Vagina (tissue), 2 donors: ENCODE data around the gene LRRC47. TPM values are rescaled to one million over a fixed set of nuclear protein-coding genes. Genes with fewer than 3 reads are reported as not detected.
"Not testable (repeated sequence)": the region's sequence is repeated elsewhere in the genome, so short reads cannot be mapped to it uniquely, and the experiment has no call there.

Experiments used
- DNase-seq, 2 donors: peaks; one replicate each; pipeline ENCODE4 v3.0.0-alpha.2; 2017; ENCODE audit errors: extremely low spot score in 2 of 2
- H3K27ac ChIP-seq: fragments of 200-600 bp; sonication (generic); one replicate; pipeline ENCODE4 v1.5.1; 2019
- H3K27me3 ChIP-seq: fragments of 200-600 bp; sonication (generic); one replicate; pipeline ENCODE4 v1.5.1; 2019
- H3K36me3 ChIP-seq, 2 donors: fragments of 200-600 bp; sonication (generic); one replicate each; pipeline ENCODE4 v1.5.1; 2017 to 2019
- H3K4me1 ChIP-seq: fragments of 200-600 bp; sonication (generic); one replicate; pipeline ENCODE4 v1.5.1; 2019
- H3K4me3 ChIP-seq, 2 donors: fragments of 200-600 bp; sonication (generic); 1 replicate in 1 of 2; 2 replicates in 1 of 2; pipeline ENCODE4 v1.5.1; 2016 to 2019
- H3K9me3 ChIP-seq: fragments of 200-600 bp; sonication (generic); one replicate; pipeline ENCODE4 v1.5.1; 2019
- CTCF ChIP-seq, 3 experiments: fragments of 450-650 bp in 2 of 3; fragments of 200-600 bp in 1 of 3; sonication (generic) in 1 of 3; IDR thresholded peaks; one replicate each; pipeline ENCODE4 v1.5.1; 2017 to 2019; ENCODE audit warnings: antibody characterized with exemption in 3 of 3, mild to moderate bottlenecking in 2 of 3, moderate library complexity in 2 of 3
- POLR2A ChIP-seq, 2 donors: fragments of 450-650 bp; IDR thresholded peaks; one replicate each; pipeline ENCODE4 v1.6.1; 2017; ENCODE audit warnings: antibody characterized with exemption in 2 of 2, mild to moderate bottlenecking in 2 of 2, moderate library complexity in 2 of 2
- POLR2AphosphoS5 ChIP-seq, 2 donors: sonication (generic); formaldehyde crosslinking; IDR thresholded peaks; one replicate each; pipeline ENCODE4 v1.9.0; 2017; ENCODE audit warnings: antibody characterized with exemption in 2 of 2, mild to moderate bottlenecking in 2 of 2, low read depth in 1 of 2; ENCODE audit not compliant: insufficient read depth in 1 of 2
- intact Hi-C: fragments of 100-400 bp; cut with DNase I; formaldehyde crosslinking; loops from one replicate; pipeline ENCODE4 v1.15.1; 2023
- total RNA-seq: library from RNA; depleted of rRNA; stranded (reverse); fragments of >200 nt; gene quantifications from one replicate; pipeline ENCODE4 v1.2.3, GENCODE V29; 2016

The LRRC47 gene
- total RNA-seq, 1 donor from 2014 or later = 32.4 TPM

GRCh38 chr1:3811595-3811911 lies 15.3 kb upstream of the LRRC47 start:
- Histone ChIP-seq H3K27ac (no peak overlapping the region), H3K9me3 (no peaks in the 10 kb centered on the region), H3K4me1 (no peaks in the 10 kb centered on the region), H3K4me3 (no peak overlapping the region), H3K27me3 (no peaks in the 10 kb centered on the region), H3K36me3 (peaks cover 0 to 21% of the 10 kb centered on the region in 2 donors)
- DNase-seq = no peak
- TF ChIP-seq CTCF (IDR thresholded peaks at IDR 0.05) (no peak), POLR2AphosphoS5 (IDR thresholded peaks at IDR 0.05; ENCODE audit: insufficient read depth in 1 of 2, low read depth in 1 of 2) (no peak), POLR2A (IDR thresholded peaks at IDR 0.05) (no peak)
- intact Hi-C loops = no loop called here

- H3K4me3 ChIP-seq, DNase-seq, H3K4me1 ChIP-seq, H3K27ac ChIP-seq, intact Hi-C loops, H3K27me3 ChIP-seq, H3K9me3 ChIP-seq: not testable (repeated sequence)
- peaks cover 0 to 12% of the 10 kb centered on the region in 2 donors for H3K36me3 ChIP-seq
These were observed 14.0 kb upstream of the LRRC47 start for GRCh38 chr1:3810149-3810761.

GRCh38 chr1:3809680-3810079 lies 13.4 kb upstream of the LRRC47 start:
- Histone ChIP-seq H3K4me3 (no peak overlapping the region), H3K27ac (no peak overlapping the region), H3K27me3 (no peaks in the 10 kb centered on the region), H3K36me3 (peaks cover 0 to 6% of the 10 kb centered on the region in 2 donors), H3K9me3 (no peaks in the 10 kb centered on the region), H3K4me1 (no peaks in the 10 kb centered on the region)
- TF ChIP-seq CTCF (IDR thresholded peaks at IDR 0.05) (no peak), POLR2AphosphoS5 (IDR thresholded peaks at IDR 0.05; ENCODE audit: insufficient read depth in 1 of 2, low read depth in 1 of 2) (no peak), POLR2A (IDR thresholded peaks at IDR 0.05) (no peak)
- intact Hi-C loops = no loop called here
- DNase-seq = no peak

GRCh38 chr1:3807769-3808168 lies 11.5 kb upstream of the LRRC47 start:
- no peak for TF ChIP-seq POLR2A (IDR thresholded peaks at IDR 0.05)
- TF ChIP-seq CTCF (IDR thresholded peaks at IDR 0.05) = no peak
- TF ChIP-seq POLR2AphosphoS5 (IDR thresholded peaks at IDR 0.05; ENCODE audit: insufficient read depth in 1 of 2, low read depth in 1 of 2) = no peak
- Histone ChIP-seq H3K36me3 (no peaks in the 10 kb centered on the region), H3K4me1 (no peaks in the 10 kb centered on the region), H3K9me3 (no peaks in the 10 kb centered on the region), H3K27me3 (no peaks in the 10 kb centered on the region), H3K27ac (no peak overlapping the region), H3K4me3 (no peak overlapping the region)
- intact Hi-C loops = no loop called here
- no peak for DNase-seq

GRCh38 chr1:3805038-3805437 lies 8.7 kb upstream of the LRRC47 start:
- Histone ChIP-seq H3K27ac (no peak overlapping the region), H3K36me3 (no peaks in the 10 kb centered on the region), H3K4me1 (no peaks in the 10 kb centered on the region), H3K4me3 (no peak overlapping the region), H3K27me3 (no peaks in the 10 kb centered on the region), H3K9me3 (no peaks in the 10 kb centered on the region)
- no peak for TF ChIP-seq POLR2AphosphoS5 (IDR thresholded peaks at IDR 0.05; ENCODE audit: insufficient read depth in 1 of 2, low read depth in 1 of 2)
- TF ChIP-seq POLR2A (IDR thresholded peaks at IDR 0.05) = no peak
- TF ChIP-seq CTCF (IDR thresholded peaks at IDR 0.05) = no peak
- no peak for DNase-seq
- intact Hi-C loops = no loop called here

GRCh38 chr1:3804627-3804944 lies 8.3 kb upstream of the LRRC47 start:
- H3K27me3 ChIP-seq, H3K9me3 ChIP-seq, H3K27ac ChIP-seq, intact Hi-C loops, H3K4me1 ChIP-seq, DNase-seq, H3K36me3 ChIP-seq, H3K4me3 ChIP-seq: not testable (repeated sequence)
